ENCODE results near the gene NCOA1.

The NCOA1 gene

DNA sequence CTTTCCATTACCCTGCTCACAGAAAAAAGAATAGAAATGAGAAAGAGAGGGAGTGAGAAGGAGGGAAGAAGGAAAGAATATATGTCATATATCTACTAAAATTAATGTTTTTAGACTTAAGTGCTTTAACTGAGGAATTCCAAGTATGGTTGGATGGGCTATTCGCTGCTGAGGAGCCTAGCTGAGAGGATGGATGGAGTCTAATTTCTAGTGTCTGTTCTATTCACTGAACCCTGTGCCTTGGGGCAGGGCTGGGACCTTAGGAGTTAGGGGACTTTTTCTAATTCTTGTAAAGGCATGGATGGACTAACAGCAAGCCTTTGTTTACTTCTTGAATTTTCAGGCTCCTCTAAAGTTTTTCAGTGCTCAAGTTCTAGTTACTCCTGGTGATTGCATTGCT is 192.4 kb downstream of the NCOA1 start:
- peak; percentile 12 for DNase-seq (ENCODE audit: low read depth, low spot score)

DNA sequence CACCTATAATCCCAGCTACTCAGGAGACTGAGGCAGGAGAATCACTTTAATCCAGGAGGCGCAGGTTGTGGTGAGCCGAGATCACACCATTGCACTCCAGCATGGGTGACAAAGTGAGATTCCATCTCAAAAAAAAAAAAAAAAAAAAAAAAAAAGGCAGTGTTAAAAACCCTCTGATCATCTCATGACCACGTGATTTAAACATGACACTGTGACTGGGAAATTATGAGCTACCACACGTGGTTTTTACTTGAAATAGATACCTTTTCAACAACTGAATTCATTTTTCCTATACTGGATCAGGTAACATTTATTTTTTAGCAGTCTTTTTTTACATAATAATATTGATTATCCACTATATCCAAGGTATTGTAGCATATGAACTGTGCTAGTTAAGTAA is 199.5 kb downstream of the NCOA1 start:
- no peak for DNase-seq (ENCODE audit: low read depth, low spot score)

DNA sequence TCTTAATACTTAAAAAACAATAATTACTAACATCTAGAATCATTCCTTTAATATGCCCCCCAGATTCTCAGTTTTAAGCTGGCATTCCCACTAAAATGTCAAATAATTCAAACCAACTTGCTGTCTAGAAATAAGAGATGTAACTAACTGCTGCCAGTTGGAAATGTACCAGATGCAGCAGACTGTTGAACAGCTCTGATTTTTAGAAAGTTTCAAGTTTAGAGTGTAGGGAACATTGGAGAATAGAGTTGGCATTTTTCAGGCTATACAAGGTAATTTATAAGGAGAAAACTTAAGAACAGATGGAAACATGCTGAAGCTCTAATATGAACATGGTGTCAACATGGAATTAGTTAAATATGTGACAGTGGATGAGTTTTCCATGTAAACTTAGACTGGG is 200.8 kb downstream of the NCOA1 start:
- DNase-seq (ENCODE audit: low read depth, low spot score): no peak

DNA sequence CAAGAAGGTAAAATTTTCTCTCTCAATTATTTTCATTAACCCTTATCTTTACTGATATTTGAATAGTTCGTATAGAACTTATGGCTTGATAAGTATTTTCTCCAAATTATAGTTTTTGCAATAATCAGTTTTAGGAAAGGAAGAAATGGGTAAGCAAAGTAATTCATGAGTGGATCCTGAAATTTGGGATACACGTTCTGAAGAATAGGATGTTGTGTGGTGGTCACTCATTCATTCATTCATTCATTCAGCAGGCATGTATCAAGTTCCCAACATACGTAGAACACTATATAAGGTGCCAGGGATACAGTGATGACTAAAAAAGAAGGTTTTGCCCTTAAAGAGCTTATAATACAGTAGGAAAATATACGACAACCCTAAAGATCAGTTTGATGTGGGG is 206.7 kb downstream of the NCOA1 start:
- no peak for DNase-seq (ENCODE audit: low read depth, low spot score)

DNA sequence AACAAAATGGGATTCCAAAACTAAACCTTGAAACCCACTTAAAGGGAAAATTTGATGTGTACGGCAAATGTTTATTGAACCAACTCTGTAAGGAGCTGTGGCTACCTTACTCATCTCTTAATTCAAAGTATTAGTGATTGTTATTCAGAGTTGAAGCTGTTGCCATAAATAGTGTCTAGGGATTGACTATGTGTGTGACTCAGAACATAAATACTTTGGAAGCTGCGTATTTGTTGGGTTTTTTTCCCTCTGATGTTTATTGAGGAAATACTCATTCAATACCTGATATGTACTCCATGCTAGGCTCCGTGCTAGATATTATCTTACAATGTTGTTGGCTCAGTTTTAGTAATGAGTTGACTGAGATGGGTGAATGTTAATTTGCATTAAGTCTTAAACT is 211.7 kb downstream of the NCOA1 start:
- no peak for DNase-seq (ENCODE audit: low read depth, low spot score)

DNA sequence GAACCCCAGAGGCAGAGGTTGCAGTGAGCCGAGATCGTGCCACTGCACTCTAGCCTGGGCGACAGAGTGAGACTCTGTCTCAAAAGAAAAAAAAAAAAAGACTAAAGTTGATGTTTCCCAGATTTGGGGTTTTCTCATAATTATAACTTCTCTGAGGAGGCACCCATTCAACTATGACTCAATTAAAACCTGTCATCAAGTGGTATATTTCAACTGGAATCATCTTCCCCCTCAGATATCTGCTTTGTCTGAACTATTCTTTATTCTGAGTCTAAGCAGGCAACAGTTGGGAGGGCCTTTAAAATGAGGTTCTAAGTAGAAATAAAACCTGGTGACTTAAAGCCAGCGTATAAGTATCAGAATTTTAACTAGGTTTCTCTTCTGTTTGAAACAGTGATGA is 213.6 kb downstream of the NCOA1 start:
- no peak for DNase-seq (ENCODE audit: low read depth, low spot score)

DNA sequence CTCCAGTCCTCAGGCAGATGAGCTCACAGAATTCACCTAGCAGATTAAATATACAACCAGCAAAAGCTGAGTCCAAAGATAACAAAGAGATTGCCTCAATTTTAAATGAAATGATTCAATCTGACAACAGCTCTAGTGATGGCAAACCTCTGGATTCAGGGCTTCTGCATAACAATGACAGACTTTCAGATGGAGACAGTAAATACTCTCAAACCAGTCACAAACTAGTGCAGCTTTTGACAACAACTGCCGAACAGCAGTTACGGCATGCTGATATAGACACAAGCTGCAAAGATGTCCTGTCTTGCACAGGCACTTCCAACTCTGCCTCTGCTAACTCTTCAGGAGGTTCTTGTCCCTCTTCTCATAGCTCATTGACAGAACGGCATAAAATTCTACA is 216.1 kb downstream of the NCOA1 start:
- DNase-seq (ENCODE audit: low read depth, low spot score): no peak

DNA sequence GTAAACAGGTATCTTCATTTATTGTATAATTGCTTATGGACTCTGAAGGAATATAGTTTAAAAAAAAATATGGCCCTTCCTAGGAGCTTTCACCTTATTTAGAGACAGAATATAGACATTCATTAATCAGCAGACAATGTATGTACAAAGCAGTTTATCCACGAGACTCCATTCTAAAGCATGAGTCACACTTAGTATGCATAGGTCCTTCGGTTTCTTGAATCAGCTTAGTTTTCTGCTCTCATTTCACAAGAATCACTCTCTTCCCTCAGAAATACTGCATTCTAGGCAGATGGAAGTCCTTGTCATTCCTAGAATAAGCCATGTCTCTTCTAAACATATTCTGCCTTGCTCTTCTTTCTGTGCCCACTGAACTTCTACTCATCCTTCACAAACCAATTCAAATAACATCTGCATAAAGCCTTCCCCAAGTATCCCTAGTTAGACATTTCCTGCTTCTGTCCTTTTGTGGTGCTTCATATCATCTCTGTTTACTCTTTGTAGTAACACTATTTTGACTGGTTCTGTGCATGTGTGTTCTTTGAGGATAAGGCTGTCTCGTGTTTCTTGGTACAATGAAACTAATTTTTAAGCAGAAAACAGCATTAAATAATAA is 217.6 kb downstream of the NCOA1 start:
- DNase-seq (ENCODE audit: low read depth, low spot score): no peak

DNA sequence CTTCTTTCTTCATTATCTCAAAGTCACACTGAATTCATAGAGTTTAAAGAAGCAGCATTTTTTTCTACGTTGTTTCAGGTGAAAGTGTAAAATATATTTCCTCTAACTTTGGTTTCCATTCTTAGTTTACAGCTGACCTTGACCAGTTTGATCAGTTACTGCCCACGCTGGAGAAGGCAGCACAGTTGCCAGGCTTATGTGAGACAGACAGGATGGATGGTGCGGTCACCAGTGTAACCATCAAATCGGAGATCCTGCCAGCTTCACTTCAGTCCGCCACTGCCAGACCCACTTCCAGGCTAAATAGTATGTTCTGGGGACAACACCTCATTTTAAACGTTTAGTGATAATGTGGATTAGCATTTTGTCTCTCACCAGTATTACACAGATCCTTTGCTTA is 219.8 kb downstream of the NCOA1 start:
- DNase-seq (ENCODE audit: low read depth, low spot score): no peak

DNA sequence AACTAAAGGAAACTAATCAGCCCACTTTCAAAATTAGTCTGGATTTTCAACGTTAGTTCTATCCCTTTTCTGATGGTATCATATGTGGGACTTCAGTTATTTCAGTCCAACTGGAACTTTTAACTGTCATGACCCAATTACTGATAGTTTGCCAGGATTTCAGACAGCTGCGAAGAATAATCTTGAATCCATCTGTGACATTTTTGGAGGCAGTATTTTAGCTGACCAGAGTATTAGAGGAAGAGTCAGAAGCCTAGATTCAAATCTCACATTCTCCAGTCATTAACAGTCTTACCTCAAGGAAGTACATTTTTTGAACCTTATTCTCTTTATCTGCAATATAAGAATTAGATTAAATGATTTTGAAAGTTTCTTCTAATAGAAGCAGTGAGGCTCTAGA is 220.8 kb downstream of the NCOA1 start:
- no peak for DNase-seq (ENCODE audit: low read depth, low spot score)

DNA sequence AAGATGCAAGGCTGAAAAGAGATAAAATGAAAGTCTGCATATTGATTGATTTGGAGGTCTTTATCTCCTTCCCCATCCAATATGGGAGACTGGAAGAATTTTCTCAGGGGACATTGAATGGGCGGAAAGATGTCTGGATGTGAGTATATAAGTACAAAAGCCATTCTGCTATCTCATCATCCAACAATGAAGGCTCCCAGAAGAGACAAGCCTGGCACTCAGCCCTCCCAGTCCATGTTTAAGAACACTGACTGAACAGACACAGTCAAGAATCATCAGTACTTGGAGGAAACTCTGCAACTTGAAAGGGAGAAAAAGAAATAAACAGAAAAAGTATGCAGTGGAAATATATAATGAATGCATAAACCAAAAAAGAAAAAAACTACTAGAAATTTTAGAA is 221.2 kb downstream of the NCOA1 start:
- no peak for DNase-seq (ENCODE audit: low read depth, low spot score)

DNA sequence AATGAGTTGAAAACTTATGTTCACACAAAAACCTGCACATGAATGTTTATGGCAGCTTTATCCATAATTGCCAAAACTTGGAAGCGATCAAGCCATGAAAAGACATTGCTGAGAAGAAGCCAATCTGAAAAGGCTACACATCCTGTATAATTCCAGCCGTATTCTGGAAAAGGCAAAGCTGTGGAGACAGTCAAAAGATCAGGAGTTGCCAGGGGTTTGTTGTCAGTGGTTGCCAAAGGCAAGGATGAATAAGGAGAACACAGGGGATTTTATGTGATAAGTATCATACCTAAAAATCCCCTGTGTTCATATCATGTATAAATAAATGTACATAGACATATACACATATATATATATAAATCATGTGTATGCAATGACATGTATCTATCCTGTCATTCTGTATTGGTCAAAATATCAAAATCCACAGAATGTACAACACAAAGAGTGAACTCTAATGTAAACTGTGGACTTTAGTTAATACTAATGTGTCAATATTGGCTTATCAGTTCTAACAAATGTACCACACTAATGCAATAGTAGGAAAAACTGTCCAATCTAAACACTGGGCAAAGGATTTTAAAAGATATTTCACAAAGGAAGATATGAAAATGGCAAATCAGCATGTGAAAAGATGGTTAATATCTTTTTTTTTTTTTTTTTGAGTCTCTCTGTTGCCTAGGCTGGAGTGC is 226.4 kb downstream of the NCOA1 start:
- no peak for DNase-seq (ENCODE audit: low read depth, low spot score)

DNA sequence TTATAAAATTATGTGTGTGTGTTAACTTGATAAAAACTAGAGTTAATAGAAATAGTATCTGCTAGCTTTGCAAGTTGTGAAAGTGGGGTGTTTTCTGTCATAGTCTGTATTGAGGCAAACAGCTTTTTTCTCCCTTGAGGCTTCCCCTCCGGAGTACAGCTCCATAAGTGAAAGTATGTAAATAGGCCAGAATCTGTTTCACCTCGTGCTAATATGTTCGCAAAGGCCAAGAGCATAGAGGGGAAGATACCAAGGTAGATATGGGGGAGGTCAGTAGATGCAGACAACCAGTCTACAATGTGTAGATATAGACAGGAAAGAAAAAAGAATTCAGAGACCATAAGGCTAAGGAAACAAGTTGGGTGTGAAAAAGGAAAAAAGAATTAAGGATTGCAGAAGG is 229.3 kb downstream of the NCOA1 start:
- DNase-seq (ENCODE audit: low read depth, low spot score): no peak

DNA sequence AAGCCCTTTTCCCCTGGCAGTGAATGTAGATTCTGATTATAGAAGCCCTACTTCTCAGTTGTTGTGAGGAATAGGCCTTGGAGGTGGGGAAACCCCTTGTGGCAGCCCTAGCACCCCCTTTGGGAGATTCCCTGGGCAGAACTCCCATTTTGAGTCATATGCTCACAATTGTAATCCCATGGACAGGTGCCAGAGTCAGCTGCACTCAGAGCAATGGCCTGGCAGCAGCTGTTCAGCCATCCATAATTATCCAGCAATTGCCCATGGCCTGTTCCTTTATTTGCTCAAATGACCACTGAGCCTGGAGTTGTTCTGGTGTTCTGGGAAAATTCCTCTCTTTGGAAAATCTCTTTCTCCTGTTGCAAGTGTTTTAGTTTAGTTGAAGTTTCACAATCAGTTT is 230.4 kb downstream of the NCOA1 start:
- peak; percentile 5 for DNase-seq (ENCODE audit: low read depth, low spot score)

DNA sequence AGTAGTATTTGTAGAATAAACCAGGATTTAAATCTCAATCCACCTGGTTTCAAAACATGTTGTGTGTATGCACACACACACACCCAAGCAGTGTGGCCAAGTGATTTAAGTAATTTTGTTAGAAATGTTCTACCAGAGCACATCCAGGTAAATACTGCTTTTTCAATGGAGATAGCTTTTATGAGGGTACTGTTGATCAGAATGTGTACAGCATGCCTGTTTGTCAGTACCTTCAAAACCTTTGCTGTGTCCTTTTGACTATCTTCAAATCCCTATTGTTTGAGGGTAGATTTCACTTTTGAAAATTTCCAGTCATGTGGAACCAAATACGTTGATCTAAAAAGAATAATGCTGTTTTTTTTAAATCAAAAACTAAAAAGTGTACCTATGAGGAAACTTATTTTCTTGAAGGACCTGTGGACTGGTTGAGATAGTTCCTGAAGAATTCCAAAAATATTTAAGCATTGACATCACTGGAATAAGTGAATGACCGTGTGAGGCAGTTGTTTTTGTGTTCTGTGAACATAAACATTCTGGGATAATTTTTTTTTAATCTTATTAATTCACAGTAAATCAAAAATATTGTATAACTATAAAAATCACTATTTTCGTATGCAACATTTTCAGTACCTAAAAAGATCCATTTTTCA is 231.2 kb downstream of the NCOA1 start:
- DNase-seq (ENCODE audit: low read depth, low spot score): no peak

DNA sequence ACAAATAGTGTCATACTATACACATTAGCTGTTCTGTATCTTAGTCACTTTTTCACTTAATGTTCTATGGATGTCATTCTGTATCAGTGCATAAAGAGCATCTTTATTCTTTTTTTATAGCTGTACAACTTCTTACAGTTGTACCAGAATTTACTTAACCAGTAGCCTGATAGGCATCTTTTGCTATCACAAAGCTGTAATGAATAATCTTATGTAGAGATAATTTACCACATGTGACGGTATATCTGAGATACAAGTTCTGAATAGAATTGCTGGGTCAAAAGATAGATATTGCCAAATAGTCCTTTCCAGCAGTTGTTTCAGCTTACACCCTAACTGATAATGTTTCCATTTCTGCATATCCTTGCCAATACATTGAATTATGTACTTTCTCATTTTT is 232.1 kb downstream of the NCOA1 start:
- no peak for DNase-seq (ENCODE audit: low read depth, low spot score)

DNA sequence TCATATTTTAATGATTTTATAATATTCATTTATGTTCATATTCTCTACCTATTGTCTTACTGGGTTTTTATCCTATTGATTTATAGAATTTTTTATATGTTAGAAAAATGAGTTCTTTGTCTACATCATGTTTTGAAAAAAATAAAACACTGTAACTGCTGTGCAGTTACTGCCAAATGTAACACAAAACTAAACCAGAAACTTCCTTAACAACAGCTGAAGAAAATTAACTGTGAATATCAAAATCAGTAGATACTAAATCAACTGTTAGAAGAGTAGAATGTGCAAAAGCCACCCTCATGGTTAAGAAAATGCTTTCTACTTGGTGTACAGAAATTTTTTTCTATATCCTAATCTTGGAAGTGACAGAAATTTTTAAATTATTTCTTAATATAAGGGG is 232.6 kb downstream of the NCOA1 start:
- DNase-seq (ENCODE audit: low read depth, low spot score): no peak

DNA sequence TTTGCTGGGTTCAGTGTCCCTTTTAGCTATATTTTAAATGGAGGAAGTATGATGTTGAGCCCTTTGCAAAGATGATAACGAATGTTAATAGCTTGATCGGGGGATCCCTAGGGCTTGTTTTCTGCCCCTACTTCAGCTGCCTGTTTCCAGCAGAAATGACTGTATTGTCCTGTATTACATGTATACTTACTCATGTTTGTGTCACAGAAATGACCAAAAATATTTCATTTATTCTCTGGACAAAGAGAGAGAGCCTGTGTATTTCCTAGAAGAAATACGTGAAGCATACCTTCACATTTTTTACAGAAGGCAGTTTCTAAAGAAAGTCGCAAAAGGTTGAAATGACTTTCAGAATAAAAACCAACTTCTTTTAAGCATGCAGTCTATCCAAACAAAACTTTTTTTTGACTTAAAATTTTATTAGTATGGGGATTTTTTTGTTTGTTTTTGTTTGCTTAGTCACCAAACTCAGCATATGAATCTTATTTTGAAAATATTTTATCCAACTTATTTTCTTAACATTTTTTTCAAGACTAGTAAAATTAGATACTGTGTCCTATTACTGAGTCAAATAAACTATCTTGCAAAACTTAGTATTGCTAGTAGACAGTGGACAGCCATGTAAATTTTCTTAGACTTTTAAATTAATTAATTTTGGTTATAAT is 233.2 kb downstream of the NCOA1 start:
- no peak for DNase-seq (ENCODE audit: low read depth, low spot score)

DNA sequence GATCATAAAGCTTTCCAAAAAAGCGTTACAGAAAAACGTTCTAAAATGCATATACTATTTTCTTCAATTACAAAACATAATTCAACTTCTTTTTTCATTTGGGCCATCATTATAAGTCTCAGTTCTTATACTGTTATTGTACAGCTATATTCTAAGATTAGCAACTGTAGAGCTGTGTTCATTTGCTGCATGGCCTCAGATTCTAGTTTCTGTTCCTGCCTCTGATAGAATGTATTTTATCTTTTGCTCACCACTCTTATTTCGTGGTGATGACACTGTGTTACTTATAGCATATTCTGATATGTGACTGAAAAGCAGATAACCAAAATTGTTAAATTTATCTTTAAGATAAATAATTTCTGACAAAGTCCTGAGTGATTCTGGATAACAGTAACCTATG is 234.9 kb downstream of the NCOA1 start:
- DNase-seq (ENCODE audit: low read depth, low spot score): no peak

DNA sequence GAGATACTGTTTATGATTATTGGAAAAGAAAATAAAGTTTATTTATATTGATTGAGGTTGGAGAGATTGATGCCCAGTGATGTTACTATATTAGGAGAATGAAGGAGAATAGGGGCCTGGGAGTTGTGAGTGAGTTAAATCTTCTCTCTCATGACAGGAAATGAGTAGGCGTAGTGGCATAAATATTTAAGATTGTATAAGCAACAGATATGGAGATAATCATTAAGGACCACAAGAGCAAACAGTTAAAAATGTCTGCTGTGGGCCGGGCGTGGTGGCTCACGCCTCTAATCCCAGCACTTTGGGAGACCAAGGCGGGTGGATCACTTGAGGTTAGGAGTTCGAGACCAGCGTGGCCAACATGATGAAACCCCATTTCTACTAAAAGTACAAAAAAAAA is 239.4 kb downstream of the NCOA1 start:
- DNase-seq (ENCODE audit: low read depth, low spot score): no peak

DNA sequence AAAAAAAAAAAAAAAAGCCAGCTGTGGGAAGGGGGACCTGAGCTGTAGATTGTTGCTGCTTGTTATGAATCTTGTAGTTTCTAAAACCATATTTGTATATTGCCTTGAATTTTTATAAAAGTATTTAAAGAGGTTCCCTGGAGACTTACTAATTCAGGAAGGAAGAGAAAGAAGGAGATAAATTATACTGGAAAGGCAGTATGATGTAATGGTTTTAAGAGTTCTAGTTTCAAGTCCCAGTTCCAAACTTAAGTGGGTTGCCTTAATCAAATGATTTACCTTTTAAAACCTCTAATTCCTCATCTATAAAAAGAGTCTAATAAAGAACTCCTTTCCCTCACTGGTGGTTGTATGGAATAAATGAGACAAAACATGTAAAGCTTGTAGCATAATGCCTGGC is 240.0 kb downstream of the NCOA1 start:
- DNase-seq (ENCODE audit: low read depth, low spot score): no peak

DNA sequence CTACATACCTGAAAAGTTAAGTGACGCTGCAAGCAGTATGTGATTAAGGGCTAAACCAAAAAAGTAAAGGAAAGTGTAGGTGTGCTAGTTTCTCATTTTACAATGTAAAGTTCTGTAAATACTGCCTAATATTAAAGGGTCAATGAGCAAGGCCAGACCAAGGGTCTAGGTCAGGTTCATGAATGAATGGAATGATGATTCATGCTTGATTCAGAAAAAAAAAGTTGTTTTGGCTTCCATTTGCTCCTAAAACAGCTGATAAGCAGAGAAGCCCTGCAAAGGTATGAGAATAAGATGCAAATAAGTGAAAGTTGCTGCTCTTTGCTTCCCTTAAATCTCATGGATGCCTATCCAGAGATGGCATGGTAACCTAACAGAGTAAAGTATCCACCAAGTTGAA is 240.9 kb downstream of the NCOA1 start:
- no peak for DNase-seq (ENCODE audit: low read depth, low spot score)

DNA sequence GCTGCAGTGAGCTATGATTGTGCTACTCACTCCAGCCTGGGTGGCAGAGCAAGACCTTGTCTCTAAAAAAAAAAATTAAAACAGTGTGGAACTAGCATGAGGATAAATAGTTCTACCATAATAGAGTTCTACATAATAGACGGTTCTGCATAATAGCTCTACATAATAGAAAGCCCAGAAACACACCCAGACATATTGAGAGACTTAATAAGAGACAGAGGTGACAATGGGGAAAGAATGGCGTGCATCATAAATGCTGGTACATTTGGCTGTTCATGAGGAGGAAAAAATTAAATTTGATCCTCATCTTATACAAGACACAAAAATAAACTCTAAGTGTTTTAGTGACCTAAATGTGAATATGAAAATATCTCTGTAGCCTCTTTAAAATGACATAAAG is 243.7 kb downstream of the NCOA1 start:
- no peak for DNase-seq (ENCODE audit: low read depth, low spot score)

Data from ELF-1 (cell line).